DMS114 treated with DMSO at 0.1 percent for 48 hours (cell line): ENCODE results near the gene MRPL17.
"Not testable (repeated sequence)": the region's sequence is repeated elsewhere in the genome, so short reads cannot be mapped to it uniquely, and the experiment has no call there.

Source experiments
- DNase-seq: peaks from one replicate; lab custom pipeline; 2025; ENCODE audit not compliant: unreplicated experiment; lab: John Stamatoyannopoulos, UW

Gene MRPL17

GRCh38 chr11:6684068-6684467, 928 bp upstream of the MRPL17 start:
- DNase-seq, result not testable (repeated sequence)

- no peak for DNase-seq
Measured at GRCh38 chr11:6682591-6682935, 577 bp downstream of the MRPL17 start.

GRCh38 chr11:6681949-6682348, 1.2 kb downstream of the MRPL17 start:
- no peak for DNase-seq

- DNase-seq, result no peak
Measured at GRCh38 chr11:6681505-6681904, 1.6 kb downstream of the MRPL17 start.

DNA sequence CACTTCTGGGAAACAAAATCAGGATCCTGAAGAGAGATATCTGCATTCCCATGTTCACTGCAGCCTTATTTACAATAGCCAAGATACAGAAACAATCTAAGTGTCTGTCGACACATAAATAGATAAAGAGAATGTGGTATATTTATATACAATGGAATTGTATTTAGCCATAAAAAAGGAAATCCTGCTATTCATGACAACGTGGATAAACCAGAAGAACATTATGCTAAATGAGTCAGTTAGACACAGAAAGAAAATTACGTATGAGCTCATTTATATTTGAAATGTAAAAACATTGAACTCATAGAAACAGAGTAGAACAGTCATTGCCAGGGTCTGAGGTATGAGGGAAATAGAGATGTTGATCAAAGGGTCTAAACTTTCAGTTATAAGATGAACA, 6.1 kb downstream of the MRPL17 start:
- DNase-seq, result no peak

DNA sequence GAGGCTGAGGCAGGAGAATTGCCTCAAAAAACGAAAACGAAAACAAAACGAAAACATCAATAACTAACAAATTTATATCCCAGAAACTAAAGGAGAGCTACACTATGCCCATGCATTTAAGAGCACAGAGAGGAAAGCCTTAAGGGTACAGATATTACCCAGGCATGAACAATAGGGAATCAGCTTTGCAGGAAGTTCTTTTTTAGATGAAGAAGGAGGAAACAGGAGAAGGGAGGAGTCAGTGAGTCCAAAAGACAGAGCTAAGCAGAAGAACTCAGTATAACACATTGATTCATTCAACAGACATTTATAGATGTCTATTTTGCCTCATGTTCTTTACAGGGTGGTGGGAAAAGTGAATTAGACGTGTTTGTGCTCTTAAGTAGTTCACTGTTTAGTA, 8.3 kb downstream of the MRPL17 start:
- no peak for DNase-seq

DNA sequence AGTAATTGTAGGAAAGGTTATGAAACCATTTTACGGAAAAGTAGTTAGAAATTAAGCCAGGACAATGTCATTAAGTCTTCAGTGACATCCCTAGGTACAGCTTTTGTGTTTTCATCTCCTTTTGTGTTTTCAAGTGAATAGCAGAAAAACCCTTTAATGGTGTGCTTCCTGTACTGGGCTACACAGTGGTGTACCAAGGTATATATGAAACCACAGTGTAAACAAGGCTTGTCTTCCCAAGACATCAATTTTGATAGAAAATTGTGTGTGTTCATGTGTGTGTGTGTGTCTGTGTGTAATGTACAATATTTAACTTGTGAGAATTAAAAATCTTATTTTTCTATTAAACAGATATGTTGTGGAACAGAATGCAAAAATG, 8.9 kb downstream of the MRPL17 start:
- no peak for DNase-seq

- no peak for DNase-seq
Measured at GRCh38 chr11:6673523-6674218, 9.5 kb downstream of the MRPL17 start.

DNA sequence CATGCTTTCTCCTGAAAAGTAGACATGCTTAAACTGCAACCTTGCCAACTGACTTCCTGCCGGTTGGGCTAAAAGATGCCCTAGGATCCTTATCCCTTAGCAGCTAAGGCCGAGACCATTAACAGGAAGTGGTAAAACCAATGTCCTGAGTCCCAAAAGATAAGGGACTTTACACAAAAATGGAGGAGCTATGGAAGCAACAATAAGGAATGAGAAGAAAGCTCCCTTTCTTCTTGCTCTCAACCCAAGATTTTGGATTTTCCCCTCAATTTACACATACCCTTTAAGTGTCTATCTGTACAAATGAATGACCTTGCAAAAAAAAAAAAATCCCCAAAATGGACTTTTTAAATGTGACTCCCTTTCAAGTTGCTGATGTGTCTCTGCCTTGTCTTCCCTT, 11.1 kb downstream of the MRPL17 start:
- DNase-seq, result no peak

DNA sequence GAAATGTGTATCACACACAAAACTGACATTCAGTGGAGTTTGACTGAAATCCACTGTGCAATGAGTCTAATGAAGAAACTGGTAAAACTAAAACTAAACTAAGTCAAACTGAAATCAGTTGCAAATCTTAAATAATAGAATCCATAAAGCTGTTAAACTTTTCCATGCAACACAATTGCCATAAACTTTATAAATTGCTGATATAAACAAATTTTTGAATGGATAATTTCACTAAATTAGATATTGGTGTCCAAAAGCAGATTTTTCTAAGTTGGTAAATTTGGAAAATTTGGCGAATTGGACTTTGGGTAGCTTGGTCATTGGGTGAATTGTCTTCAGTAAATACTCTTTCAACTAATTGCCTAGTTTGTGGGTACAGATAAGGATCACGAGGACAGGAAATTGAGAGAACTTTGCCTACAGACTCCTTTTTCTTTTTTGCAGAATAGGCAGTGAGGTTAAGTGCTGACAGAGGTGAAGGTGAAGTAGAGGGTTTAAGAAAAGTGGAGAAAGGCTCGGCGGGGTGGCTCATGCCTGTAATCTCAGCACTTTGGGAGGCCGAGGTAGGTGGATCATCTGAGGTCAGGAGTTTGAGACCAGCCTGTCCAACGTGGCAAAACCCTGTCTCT, 12.8 kb downstream of the MRPL17 start:
- no peak for DNase-seq

- DNase-seq, result no peak
Measured at GRCh38 chr11:6667733-6668374, 15.3 kb downstream of the MRPL17 start.

GRCh38 chr11:6666302-6667183, 16.6 kb downstream of the MRPL17 start:
- DNase-seq, result no peak

GRCh38 chr11:6664551-6664950, 18.6 kb downstream of the MRPL17 start:
- no peak for DNase-seq

DNA sequence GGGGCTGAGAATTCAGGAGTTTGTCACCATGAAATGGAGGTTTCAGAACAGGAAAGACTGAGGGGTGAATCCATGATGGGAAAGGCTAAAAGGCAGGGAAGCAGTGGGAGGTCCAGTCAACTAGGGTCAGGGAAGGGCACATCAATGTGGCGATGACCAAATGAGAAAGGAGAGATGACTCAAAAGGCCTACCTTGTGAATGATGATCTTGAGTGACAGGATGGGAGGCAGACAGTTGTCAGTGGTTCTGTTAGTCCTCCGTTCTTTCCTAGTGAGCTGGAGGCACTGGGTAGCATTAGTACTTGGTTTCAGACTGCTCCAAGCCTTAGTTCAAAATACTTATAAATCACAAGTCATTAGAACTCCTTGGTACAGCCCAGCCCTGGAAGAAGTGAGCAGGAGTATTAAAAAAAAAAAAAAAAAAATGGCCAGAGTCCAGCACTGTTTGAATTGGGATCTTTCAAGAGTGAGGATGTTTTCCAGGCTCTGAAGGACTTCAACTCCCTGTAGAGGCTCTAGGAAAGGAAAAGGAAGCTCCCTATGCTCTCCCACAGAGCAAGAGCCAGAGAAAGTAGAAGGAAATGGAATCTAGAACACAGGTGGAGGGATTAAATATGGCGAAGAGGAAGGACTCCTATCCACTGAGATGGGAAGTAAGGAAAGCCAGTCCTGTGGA, 19.2 kb downstream of the MRPL17 start:
- no peak for DNase-seq

DNA sequence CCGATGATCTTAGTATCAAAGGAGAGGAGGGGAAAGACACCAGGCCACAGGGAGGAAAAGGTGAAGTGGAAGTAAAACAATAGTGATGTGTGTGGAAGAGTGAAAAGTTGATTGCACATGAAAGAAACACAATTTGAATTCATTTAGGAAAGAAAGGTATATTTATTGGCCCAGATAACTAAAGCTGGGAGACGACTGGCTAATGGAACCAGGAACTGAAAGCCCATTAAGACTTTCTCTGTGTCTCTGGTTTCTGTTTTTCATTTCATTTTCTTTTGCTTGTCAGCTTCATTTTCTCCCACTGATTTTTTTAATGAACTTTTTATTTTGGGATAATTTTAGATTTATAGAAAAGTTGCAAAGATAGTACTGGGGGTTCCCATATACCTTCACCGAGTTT, 22.4 kb downstream of the MRPL17 start:
- DNase-seq, result no peak

- no peak for DNase-seq
Measured at GRCh38 chr11:6658647-6659046, 24.5 kb downstream of the MRPL17 start.

DNA sequence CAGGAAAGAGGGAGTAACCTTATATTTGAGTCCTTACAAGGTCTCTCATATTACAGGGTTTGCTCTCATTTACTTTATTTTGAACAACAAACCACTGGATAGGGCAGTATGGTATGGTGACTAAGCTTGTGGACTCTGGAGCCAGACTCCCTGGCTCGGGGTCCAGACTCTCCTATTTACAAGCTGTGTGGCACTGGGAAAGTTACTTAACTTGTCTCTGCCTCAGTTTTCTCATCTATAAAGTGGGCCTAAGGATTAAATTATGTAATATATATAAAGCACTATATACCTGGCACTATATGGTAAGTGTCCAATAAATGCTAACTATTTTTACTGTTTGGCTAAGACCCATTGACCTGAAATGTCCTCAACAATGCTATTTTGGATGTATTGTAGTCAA, 25.8 kb downstream of the MRPL17 start:
- no peak for DNase-seq

DNA sequence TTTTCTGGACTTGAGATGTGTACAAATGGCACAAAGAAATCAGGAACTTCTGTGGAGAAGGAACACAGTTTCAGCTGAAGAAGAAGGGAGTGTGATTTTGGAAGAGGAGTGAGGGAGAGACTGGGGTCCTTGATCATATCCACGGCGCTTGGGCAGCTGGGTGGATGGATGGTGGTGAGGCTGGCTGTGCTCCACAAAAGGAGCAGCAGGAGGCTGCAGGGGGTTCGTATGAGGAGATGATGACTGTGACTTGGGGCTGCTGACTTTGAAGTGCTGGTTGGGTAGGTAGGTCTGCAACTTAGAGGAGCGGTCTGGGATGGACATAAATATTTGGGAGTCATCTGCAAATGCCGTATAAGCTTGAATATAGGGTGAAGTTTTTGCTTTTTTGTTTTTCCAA, 26.2 kb downstream of the MRPL17 start:
- no peak for DNase-seq

GRCh38 chr11:6656584-6656915, 26.6 kb downstream of the MRPL17 start:
- DNase-seq, result no peak

GRCh38 chr11:6655790-6656583, 27.2 kb downstream of the MRPL17 start, which contains the start of gene DCHS1:
DCHS1 (minus strand) TSS chr11:6655809; CDS start chr11:6641613, 14,196 bp downstream.
- DNase-seq, result no peak
